Measurements from ENCODE around the gene PAF1.
A peak's percentile ranks its signal among the peaks of the same experiment; 100 is the strongest.

Gene PAF1

DNA sequence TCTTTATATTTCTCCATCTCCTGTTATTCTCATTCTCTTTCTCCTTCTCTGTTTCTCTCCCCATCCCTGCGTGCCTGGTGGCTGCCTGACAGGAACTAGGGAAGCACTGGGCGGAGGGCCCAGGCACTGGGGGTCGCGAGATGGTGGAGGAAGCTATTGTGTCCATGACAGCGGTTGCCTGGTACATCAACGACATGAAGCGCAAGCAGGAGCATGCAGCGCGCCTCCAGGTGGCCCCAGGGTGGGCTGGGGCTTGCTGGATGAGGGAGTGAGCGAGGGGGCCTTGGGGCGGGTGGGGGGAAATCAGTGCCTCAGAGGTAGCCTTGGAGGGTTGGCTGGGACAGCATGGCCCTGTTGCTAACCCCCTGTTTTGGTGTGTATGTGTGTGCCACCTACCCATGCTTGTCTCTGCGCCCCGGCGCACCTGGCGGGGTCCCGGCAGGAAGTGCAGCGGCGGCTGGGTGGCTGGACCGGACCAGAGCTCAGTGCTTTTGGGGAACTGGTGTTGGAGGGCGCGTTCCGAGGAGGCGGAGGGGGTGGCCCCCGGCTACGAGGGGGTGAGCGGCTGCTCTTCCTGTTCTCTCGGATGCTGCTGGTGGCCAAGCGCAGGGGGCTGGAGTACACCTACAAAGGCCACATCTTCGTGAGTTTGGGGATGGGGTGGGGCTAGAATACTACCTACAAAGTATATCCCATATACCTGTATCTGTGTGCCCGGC, 26.7 kb upstream of the PAF1 start:
- no peak for DNase-seq (ENCODE audit: low read depth in 2 of 2)

GRCh38 chr19:39416152-39417120, 25.5 kb upstream of the PAF1 start:
- DNase-seq (ENCODE audit: low read depth in 2 of 2) = no peak

DNA sequence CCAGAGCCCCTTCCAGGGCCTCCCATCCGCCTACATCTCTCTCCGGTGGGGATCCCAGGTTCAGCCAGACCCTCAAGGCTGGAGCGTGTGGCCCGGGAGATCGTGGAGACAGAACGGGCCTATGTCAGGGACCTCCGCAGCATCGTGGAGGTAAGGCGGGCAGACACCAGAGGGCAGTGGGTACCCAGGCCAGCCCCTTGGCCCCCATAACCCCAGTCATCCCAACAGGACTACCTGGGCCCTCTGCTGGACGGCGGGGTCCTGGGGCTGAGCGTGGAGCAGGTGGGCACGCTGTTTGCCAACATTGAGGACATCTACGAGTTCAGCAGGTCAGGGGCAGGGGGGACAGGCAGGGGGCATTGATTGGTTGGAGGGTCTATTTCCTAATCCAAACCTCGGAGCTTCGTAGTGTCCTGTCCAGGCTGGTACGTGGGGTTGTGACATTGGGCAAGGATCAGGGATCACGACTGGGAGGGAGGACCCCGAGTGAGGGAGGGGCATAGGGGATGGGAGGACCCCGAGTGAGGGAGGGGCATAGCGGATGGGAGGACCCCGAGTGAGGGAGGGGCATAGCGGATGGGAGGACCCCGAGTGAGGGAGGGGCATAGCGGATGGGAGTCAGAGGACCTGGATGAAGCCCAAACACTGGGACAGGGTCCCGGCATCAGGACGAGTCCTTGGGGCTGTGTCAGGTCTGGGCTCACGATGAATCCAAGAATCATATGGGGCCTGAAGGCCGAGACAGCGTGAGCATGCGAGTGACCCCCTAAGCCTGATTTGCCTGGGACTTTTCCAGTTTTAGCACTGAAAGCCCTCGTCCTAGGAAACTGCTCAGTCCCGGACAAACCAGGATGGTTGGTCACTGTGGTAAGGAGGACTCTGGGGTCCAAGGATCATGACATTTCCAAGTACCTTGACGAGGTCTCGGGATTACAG, 24.5 kb upstream of the PAF1 start:
- no peak for DNase-seq (ENCODE audit: low read depth in 2 of 2)

DNA sequence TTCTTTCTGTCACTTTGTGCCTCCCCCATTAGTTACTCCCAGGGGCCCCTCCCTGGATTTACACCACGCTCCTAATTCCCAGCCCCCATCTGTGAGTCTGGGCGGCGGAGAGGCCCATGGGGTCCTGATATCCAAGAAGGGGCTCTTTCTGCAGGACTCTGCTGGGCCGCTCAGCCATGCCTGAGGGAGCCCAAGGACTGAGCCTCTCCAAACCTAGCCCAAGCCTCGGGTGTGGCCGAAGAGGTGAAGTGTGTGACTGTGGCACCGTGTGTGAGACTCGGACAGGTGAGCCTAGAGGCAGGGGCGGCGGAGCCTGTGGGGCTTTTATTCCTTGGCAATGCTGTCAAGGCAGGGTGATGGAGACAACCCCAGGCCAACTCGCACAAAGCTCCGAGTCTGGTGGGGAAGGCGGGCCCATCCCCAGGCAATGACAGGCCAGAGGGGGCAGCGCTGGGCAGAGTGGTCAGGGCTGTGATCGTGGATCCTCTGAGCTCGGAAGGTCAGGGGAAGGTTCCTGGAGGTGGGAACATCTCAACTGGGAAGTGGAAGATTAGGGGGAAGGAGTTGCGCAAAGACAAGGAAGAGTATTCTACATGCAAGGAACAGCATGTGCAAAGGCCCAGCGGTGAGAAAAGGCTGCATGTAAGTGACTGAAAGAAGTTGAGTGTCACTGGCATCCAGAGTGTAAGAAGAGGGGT, 23.2 kb upstream of the PAF1 start:
- no peak for DNase-seq (ENCODE audit: low read depth in 2 of 2)

DNA sequence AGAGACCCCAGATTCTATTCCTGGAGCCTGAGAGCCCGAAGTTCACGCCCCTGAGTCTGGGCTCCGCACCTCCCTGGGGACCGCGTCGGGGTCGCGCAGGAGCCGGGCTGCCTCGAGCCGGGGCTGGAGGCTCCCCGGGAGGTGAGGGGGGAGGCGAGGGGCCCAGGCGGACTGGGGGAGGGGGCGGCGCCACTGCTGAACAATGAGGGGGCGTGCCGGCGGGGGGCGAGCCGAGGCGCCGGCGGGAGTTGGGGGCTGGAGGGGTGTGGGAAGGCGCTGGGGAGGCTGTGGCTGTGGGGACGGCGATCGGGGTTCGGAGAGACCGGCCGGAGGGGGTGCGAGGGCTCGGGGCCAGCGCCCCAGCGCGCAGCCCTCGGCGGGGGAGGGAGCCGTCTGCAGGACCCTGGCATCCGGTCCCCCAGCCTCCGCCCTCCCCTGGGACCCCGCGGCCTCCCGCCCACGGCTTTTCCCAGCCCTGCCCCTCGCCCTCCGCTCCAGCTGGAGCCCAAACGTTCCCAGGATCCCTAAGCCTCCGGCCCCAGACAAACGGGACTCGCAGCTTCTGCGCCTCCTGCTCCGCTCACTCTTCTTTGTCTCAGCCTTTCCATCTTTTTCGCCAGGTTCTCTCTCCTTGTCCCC, 22.5 kb upstream of the PAF1 start:
- no peak for DNase-seq (ENCODE audit: low read depth in 2 of 2)

DNA sequence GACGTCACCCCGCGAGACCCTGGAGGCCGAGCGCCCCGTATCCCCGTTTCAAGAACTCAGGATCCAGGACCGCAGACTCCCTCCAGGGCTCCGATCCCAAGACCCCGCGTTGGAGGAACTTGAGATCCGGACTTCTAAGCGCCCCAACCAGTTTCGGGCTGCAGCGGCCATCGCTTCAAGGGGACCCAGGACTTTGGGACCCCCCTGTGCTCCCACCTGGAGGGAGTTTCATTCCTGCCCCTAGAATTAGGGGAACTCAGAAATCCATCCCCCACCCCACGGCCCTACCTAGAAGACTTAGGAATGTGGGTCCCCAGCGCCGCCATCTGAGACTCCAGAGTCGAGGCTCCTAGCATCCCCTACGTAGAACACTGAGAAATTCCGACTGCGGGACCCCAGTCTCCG, 22.0 kb upstream of the PAF1 start:
- DNase-seq (ENCODE audit: low read depth in 2 of 2) = no peak

DNA sequence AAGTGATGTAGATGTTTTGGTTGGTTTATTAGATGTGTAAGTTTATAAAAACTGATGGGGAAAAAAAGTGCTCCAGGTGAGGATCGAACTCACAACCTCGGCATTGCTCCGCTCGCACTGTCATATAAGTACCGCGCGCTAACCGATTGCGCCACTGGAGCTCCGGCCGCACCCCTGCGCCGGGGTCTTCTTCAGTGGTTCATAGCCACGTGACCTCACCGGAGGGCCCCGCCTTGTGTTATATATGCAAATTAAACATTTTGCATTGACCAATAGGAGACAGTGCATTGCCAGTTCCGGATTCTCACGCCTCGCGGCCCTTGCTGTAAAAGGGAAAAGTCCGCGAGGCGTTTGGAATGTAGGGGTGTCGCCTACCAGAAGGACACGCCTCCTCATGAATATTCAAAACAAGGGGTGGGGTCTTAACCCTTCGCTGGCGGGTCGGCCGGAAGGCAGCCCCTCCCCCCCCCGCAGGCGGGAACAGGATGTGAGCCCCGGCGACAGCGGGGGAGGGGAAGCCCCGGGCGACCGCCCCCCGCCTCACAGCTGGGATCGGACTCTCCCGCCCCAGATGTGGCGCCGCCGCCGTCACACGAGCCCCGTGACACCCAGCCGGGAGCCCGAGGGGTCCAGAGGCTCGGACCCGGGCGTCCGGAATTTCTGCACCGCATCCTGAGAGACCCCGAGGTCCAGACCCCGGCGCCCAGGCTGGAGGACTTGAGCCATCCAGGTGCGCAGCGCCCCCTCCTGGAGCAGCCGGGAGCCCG, 21.4 kb upstream of the PAF1 start, which contains the start of gene PLEKHG2:
PLEKHG2 (plus strand) TSS at position 570 of the 767 bp plus-strand sequence. CDS start 1,418 bp downstream, outside the sequence.
- peak; percentile 91 to 93 for DNase-seq (ENCODE audit: low read depth in 2 of 2)

GRCh38 chr19:39411832-39412099, 20.9 kb upstream of the PAF1 start:
- peak; percentile 81 to 90 for DNase-seq (ENCODE audit: low read depth in 2 of 2)

- no peak for DNase-seq (ENCODE audit: low read depth in 2 of 2)
Measured at GRCh38 chr19:39411081-39411831, 20.4 kb upstream of the PAF1 start.

DNA sequence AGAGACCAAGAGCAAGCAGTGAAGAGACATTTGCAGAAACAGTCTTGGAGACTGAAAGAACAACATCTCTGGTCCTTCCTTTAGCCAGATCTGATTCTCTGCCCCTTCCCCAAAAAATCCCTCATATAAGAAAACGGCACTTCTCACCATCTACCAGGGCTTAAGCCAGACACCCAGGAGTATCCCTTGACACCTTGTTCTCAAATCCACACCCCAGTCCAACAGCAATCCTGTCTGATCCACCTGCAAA, 19.9 kb upstream of the PAF1 start:
- DNase-seq (ENCODE audit: low read depth in 2 of 2) = no peak

- DNase-seq (ENCODE audit: low read depth in 2 of 2) = peak in 1 of 2 donors; percentile 63
Measured at GRCh38 chr19:39410017-39410830, 19.3 kb upstream of the PAF1 start.

DNA sequence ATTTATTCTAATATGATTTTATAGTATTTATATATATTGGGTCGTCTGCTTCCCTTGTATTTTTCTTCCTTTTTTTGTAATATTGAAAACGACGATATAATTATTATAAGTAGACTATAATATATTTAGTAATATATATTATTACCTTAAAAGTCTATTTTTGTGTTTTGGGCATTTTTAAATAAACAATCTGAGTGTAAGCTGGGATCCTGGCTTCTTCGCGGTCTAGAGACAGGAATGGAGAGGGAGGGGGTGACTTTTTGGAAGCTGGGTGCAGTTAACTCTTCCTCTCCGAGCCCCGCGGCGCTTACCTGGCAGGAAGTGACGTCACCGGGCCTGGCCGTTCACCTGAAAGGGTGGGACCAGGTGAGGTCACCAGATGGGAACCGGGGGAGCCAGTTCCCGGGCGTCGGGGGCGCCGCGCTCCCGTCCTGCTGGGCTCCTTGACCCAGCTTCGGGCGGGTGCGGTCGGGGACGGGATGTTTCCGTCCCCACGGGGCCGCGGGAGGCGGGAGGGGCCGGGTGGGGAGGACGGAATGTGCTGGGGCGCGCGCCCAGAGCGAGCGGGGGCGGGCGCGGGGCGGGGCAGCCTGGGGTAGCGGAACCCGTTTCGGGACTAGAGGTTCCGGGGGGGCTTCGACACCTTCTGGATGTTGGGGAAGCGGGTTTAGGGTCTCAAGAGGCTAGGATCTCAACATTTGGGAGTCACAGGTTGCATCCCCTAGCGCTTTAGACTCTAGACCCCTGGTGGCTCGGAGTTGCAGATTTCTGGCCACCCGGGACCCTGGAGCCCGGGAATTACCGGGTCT, 18.5 kb upstream of the PAF1 start:
- peak; percentile 71 to 75 for DNase-seq (ENCODE audit: low read depth in 2 of 2)

GRCh38 chr19:39408392-39409207, 17.7 kb upstream of the PAF1 start:
- DNase-seq (ENCODE audit: low read depth in 2 of 2) = no peak

- DNase-seq (ENCODE audit: low read depth in 2 of 2) = no peak
Measured at GRCh38 chr19:39407660-39408391, 16.9 kb upstream of the PAF1 start.

DNA sequence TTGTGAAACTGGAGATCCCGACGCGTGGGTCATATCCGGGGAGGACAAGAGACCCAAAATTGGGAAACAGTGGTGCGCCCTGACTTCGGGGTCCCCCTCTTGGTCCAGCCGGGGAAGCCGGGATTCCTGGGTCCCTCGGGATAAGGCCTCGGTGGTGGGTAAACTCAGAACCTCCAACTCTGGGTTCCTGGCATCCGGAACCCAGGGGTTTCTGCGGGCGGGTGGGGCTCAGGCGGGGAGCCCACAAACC, 16.4 kb upstream of the PAF1 start:
- no peak for DNase-seq (ENCODE audit: low read depth in 2 of 2)

DNA sequence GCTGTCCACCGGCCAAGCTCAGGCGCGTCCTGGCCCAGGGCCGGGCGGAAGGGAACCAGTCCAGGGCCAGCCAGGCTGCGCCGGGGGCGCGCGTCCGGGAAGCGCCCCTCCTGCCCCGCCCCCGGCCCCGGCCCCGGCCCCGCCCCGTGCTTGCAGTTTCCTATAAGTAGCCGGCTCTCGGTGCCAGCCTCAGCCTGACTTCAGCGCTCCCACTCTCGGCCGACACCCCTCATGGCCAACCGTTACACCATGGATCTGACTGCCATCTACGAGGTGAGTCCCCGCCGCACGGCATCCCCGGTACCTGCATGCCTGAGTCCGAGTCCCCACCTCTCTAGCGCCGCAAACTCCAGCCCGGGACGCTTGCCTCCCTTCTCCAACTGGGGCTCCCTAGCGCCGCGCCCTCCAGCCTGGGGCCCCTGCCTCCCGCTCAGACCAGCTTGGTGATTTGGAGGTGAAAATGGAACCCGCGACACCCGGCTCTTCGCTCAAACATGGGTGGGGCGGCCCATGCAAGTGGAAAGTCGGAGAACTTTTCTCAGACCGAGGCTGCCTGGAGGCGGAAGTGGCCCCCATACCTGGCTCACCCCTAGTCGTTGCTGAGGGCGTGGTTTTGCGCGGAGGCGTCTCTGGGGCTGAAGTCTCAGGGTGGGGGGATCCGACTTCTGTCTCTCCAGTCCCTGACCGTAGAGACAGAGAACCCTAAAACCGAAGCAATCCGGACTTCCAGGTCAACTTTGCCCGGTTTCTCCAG, 15.9 kb upstream of the PAF1 start, which contains the start of gene ZFP36:
ZFP36 (plus strand) TSS at position 192 of the 754 bp plus-strand sequence; CDS start at position 250, 58 bp downstream.
- DNase-seq (ENCODE audit: low read depth in 2 of 2) = peak; percentile 81 to 83

All from stimulated activated CD8-positive, alpha-beta memory T cell treated with anti-CD3 and anti-CD28 coated beads, Interleukin-7, amount 100 ng/mL, for 4 hours (primary cell).